A204.1 (cell line): Measurements from ENCODE around the gene RBP7.

ENCODE experiments used
- FAIRE-seq: peaks from 2 replicates; lab custom pipeline; 2012; peaks lifted over from hg19 to GRCh38; lab: Jason Lieb, UNC

Gene RBP7

GRCh38 chr1:10031461-10031860 lies 34.4 kb downstream of the RBP7 start:
- no peak for FAIRE-seq

GRCh38 chr1:10032590-10033358 lies 35.7 kb downstream of the RBP7 start, which contains the start of gene UBE4B:
TSS of gene UBE4B (plus strand) at chr1:10032958. CDS start at chr1:10033671, 713 bp downstream.
- FAIRE-seq: no peak

- FAIRE-seq: no peak
Measured at GRCh38 chr1:10033359-10033845, 36.4 kb downstream of the RBP7 start.

GRCh38 chr1:10042746-10043145 lies 45.7 kb downstream of the RBP7 start:
- FAIRE-seq: no peak

- no peak for FAIRE-seq
Measured at GRCh38 chr1:10045480-10046355, 48.7 kb downstream of the RBP7 start.

GRCh38 chr1:10046356-10047085 lies 49.5 kb downstream of the RBP7 start:
- no peak for FAIRE-seq

- no peak for FAIRE-seq
Measured at GRCh38 chr1:10048601-10049000, 51.6 kb downstream of the RBP7 start.

GRCh38 chr1:10050611-10051010 lies 53.6 kb downstream of the RBP7 start:
- FAIRE-seq: no peak

GRCh38 chr1:10051656-10052055 lies 54.6 kb downstream of the RBP7 start:
- no peak for FAIRE-seq

GRCh38 chr1:10052347-10052746 lies 55.3 kb downstream of the RBP7 start:
- FAIRE-seq: no peak

GRCh38 chr1:10054465-10054864 lies 57.4 kb downstream of the RBP7 start:
- no peak for FAIRE-seq

GRCh38 chr1:10056599-10056987 lies 59.6 kb downstream of the RBP7 start:
- FAIRE-seq: no peak

- no peak for FAIRE-seq
Measured at GRCh38 chr1:10057343-10057742, 60.3 kb downstream of the RBP7 start.

GRCh38 chr1:10057796-10058195 lies 60.8 kb downstream of the RBP7 start:
- FAIRE-seq: no peak

GRCh38 chr1:10059342-10059718 lies 62.3 kb downstream of the RBP7 start:
- no peak for FAIRE-seq

GRCh38 chr1:10060311-10061100 lies 63.5 kb downstream of the RBP7 start:
- no peak for FAIRE-seq

- no peak for FAIRE-seq
Measured at GRCh38 chr1:10061276-10061675, 64.2 kb downstream of the RBP7 start.

- FAIRE-seq: no peak
Measured at GRCh38 chr1:10063878-10064277, 66.8 kb downstream of the RBP7 start.

- FAIRE-seq: no peak
Measured at GRCh38 chr1:10064416-10065343, 67.7 kb downstream of the RBP7 start.

- FAIRE-seq: no peak
Measured at GRCh38 chr1:10065344-10065685, 68.3 kb downstream of the RBP7 start.
